ENCODE data around the gene MBP. TPM values are rescaled to one million over a fixed set of nuclear protein-coding genes. Genes with fewer than 3 reads are reported as not detected.

Gene MBP
- polyA plus RNA-seq, 1 donor = 28.8 TPM

DNA sequence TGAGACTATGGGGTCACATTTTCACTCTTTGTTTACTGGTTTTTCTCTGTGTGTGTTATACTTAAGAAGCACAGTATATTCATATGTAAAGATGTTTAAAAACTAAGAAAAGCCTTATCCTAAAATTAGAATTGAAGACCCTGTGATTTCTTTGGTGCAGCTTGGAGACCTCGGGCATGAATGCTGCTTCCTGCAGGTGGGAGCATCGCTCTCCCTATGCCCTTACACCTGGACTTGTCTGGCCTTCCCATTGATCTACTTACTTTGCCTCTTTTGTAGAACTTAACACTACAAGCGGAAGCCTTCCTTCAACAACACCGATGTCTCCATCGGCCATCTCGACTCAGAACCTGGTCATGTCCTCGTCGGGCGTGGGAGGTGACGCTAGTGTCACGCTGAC is 195.7 kb downstream of the MBP start:
- H3K9me3 ChIP-seq (ENCODE audit: control insufficient read depth, low read depth, low read length) = no peaks in the 10 kb centered on the region
- peaks cover 49% of the 10 kb centered on the region for H3K36me3 ChIP-seq (ENCODE audit: control insufficient read depth, insufficient read depth, low read length)
- no peak for DNase-seq
- no peaks in the 10 kb centered on the region for H3K27me3 ChIP-seq (ENCODE audit: control insufficient read depth, insufficient read depth, low read length)
- H3K4me1 ChIP-seq (ENCODE audit: control insufficient read depth, insufficient read depth, low read length) = no peaks in the 10 kb centered on the region
- 100% methylated on average over 1 of the region's 11 CpGs for WGBS (ENCODE audit: insufficient coverage, low lambda C conversion rate)
- H3K4me3 ChIP-seq (ENCODE audit: low read length) = no peak overlapping the region
- H3K27ac ChIP-seq (ENCODE audit: low read length) = no peak overlapping the region

DNA sequence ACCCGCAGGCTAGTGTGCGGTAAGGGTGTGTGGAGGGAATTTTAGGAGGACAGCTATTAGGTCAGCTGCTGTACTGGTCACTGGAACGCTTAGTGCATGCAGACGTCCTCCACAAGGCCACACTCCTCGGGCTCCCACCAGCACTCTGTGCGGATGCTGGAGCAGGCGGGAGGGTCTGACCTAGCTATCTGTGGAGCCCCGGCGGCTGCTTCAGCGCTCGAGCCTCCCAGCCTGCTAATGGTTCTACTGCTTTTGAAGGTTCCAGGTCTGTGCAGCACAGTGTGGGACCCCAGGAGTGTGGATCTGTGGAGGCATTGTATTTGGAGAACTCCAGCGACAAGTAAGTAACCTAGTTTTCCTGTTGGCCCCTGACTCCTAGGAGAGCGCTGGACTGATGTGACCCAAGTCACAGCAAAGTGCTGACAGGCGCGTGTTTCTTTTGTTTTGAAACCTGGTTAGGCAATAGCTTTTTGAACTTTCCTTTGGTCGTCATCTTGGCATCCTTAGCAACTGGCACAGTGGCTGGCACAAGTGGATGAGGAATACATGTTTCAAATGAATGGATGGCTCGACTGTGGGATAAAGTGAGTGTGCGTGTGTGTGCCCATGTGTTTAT is 196.8 kb downstream of the MBP start:
- no peaks in the 10 kb centered on the region for H3K9me3 ChIP-seq (ENCODE audit: control insufficient read depth, low read depth, low read length)
- no peaks in the 10 kb centered on the region for H3K4me1 ChIP-seq (ENCODE audit: control insufficient read depth, insufficient read depth, low read length)
- H3K4me3 ChIP-seq (ENCODE audit: low read length) = no peak overlapping the region
- no peak for DNase-seq
- no CpG with 5 or more reads among the region's 18 CpGs for WGBS (ENCODE audit: insufficient coverage, low lambda C conversion rate)
- peaks cover 44% of the 10 kb centered on the region for H3K36me3 ChIP-seq (ENCODE audit: control insufficient read depth, insufficient read depth, low read length)
- no peak overlapping the region for H3K27ac ChIP-seq (ENCODE audit: low read length)
- no peaks in the 10 kb centered on the region for H3K27me3 ChIP-seq (ENCODE audit: control insufficient read depth, insufficient read depth, low read length)

GRCh38 chr18:76932026-76932819 is 200.4 kb downstream of the MBP start:
- H3K9me3 ChIP-seq (ENCODE audit: control insufficient read depth, low read depth, low read length) = no peaks in the 10 kb centered on the region
- H3K4me3 ChIP-seq (ENCODE audit: low read length) = no peak overlapping the region
- DNase-seq = no peak
- no peaks in the 10 kb centered on the region for H3K4me1 ChIP-seq (ENCODE audit: control insufficient read depth, insufficient read depth, low read length)
- H3K27me3 ChIP-seq (ENCODE audit: control insufficient read depth, insufficient read depth, low read length) = no peaks in the 10 kb centered on the region
- no peak overlapping the region for H3K27ac ChIP-seq (ENCODE audit: low read length)
- WGBS (ENCODE audit: insufficient coverage, low lambda C conversion rate) = no CpG with 5 or more reads among the region's 11 CpGs
- peaks cover 45% of the 10 kb centered on the region for H3K36me3 ChIP-seq (ENCODE audit: control insufficient read depth, insufficient read depth, low read length)

DNA sequence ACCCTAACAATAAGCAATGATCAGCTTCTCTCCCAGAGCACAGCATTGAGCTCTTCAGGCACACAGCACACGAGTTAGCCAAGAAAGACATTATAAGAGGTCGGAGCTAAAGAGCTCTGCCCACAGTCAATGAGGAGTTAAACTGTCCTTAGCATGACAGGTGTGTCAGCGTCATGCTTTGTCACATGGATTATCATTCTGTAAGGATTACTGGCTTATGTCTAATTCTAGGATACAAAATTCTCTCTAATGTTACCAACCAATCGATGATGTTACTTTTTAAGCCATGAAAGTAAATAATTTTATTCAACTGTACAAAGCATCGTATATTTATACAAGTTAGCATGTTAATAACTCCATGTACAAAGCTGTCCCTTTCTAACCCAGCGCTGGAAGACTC is 201.4 kb downstream of the MBP start:
- no peak for DNase-seq
- WGBS (ENCODE audit: insufficient coverage, low lambda C conversion rate) = 87% methylated on average over 4 of the region's 6 CpGs
- Histone ChIP-seq H3K27me3 (ENCODE audit: control insufficient read depth, insufficient read depth, low read length) (no peaks in the 10 kb centered on the region), H3K9me3 (ENCODE audit: control insufficient read depth, low read depth, low read length) (no peaks in the 10 kb centered on the region), H3K4me1 (ENCODE audit: control insufficient read depth, insufficient read depth, low read length) (no peaks in the 10 kb centered on the region), H3K36me3 (ENCODE audit: control insufficient read depth, insufficient read depth, low read length) (peaks cover 41% of the 10 kb centered on the region), H3K4me3 (ENCODE audit: low read length) (no peak overlapping the region), H3K27ac (ENCODE audit: low read length) (no peak overlapping the region)

Other genes with a start within 250 kb of the MBP start
- 0.51 TPM for gene GALR1, start 117.1 kb upstream of the MBP start, polyA plus RNA-seq

Measured in large intestine (tissue), 3 donors.